Activated T-helper 17 cell treated with anti-CD3 and anti-CD28 coated beads, Interleukin-2, amount 50 U/mL, for 72 hours (primary cell): ENCODE measurements around the gene CYP4A22. TPM values are rescaled to one million over a fixed set of nuclear protein-coding genes. Genes with fewer than 3 reads are reported as not detected.
"Not testable (repeated sequence)": the region's sequence is repeated elsewhere in the genome, so short reads cannot be mapped to it uniquely, and the experiment has no call there.

Experiments used
- ATAC-seq: fragments of 150-1000 bp; cut with Tn5 transposase; replicated peaks from 2 replicates; pipeline ENCODE4 v1.10.0; 2021; ENCODE audit warnings: mild to moderate bottlenecking, moderate library complexity
- H3K27ac Mint-ChIP-seq: one replicate; pipeline ENCODE4 v1.8.0; 2022; ENCODE audit warnings: mixed read lengths
- H3K27me3 Mint-ChIP-seq: one replicate; pipeline ENCODE4 v1.8.0; 2022; ENCODE audit warnings: mixed read lengths
- H3K36me3 Mint-ChIP-seq: one replicate; pipeline ENCODE4 v1.8.0; 2022; ENCODE audit warnings: low read depth, mild to moderate bottlenecking, mixed read lengths
- H3K4me1 Mint-ChIP-seq: one replicate; pipeline ENCODE4 v1.8.0; 2022; ENCODE audit warnings: mixed read lengths
- H3K4me3 Mint-ChIP-seq: one replicate; pipeline ENCODE4 v1.8.0; 2022; ENCODE audit warnings: mild to moderate bottlenecking, mixed read lengths
- H3K9me3 Mint-ChIP-seq: one replicate; pipeline ENCODE4 v1.8.0; 2022; ENCODE audit warnings: mixed read lengths
- total RNA-seq, 2 donors: library from RNA; stranded (reverse); gene quantifications; one replicate each; pipeline ENCODE4 v1.2.3, GENCODE V29; 2022

The CYP4A22 gene
- not detected for total RNA-seq

- no peaks in the 10 kb centered on the region for H3K4me1 Mint-ChIP-seq
- no peak for ATAC-seq
Measured at GRCh38 chr1:47137198-47137597, at the start of gene CYP4A22. CYP4A22 (plus strand) TSS chr1:47137441; CDS start chr1:47137486, 45 bp downstream.

GRCh38 chr1:47089356-47089755, 47.9 kb upstream of the CYP4A22 start:
- not testable (repeated sequence) for H3K27ac Mint-ChIP-seq, H3K36me3 Mint-ChIP-seq, H3K9me3 Mint-ChIP-seq, H3K4me3 Mint-ChIP-seq, H3K4me1 Mint-ChIP-seq, ATAC-seq, H3K27me3 Mint-ChIP-seq

More at GRCh38 chr1:47137198-47137597, at the start of gene CYP4A22:
- Mint-ChIP-seq H3K9me3 (no peaks in the 10 kb centered on the region), H3K27me3 (peaks cover 19% of the 10 kb centered on the region), H3K4me3 (no peak within 1 kb of the TSS), H3K36me3 (no peaks in the 10 kb centered on the region), H3K27ac (no peak within 1 kb of the TSS)

GRCh38 chr1:47091476-47091875, 45.8 kb upstream of the CYP4A22 start:
- ATAC-seq, H3K36me3 Mint-ChIP-seq, H3K27ac Mint-ChIP-seq, H3K4me1 Mint-ChIP-seq, H3K4me3 Mint-ChIP-seq, H3K9me3 Mint-ChIP-seq, H3K27me3 Mint-ChIP-seq: not testable (repeated sequence)

GRCh38 chr1:47104816-47105215, 32.4 kb upstream of the CYP4A22 start:
- Mint-ChIP-seq H3K4me1 (no peaks in the 10 kb centered on the region), H3K27ac (no peak overlapping the region), H3K27me3 (peaks cover 27% of the 10 kb centered on the region), H3K4me3 (no peak overlapping the region), H3K36me3 (no peaks in the 10 kb centered on the region), H3K9me3 (peaks cover 11% of the 10 kb centered on the region)
- no peak for ATAC-seq

GRCh38 chr1:47106792-47107191, 30.4 kb upstream of the CYP4A22 start:
- Mint-ChIP-seq H3K4me3 (no peak overlapping the region), H3K27ac (no peak overlapping the region), H3K9me3 (peaks cover 11% of the 10 kb centered on the region), H3K4me1 (no peaks in the 10 kb centered on the region), H3K27me3 (peaks cover 23% of the 10 kb centered on the region), H3K36me3 (no peaks in the 10 kb centered on the region)
- no peak for ATAC-seq

- not testable (repeated sequence) for ATAC-seq, H3K4me3 Mint-ChIP-seq, H3K36me3 Mint-ChIP-seq, H3K9me3 Mint-ChIP-seq, H3K27ac Mint-ChIP-seq, H3K4me1 Mint-ChIP-seq
- H3K27me3 Mint-ChIP-seq, result peaks cover 18% of the 10 kb centered on the region
Measured at GRCh38 chr1:47107851-47108574, 29.2 kb upstream of the CYP4A22 start.

GRCh38 chr1:47109482-47109881, 27.8 kb upstream of the CYP4A22 start:
- peaks cover 18% of the 10 kb centered on the region for H3K27me3 Mint-ChIP-seq
- not testable (repeated sequence) for H3K27ac Mint-ChIP-seq, ATAC-seq

GRCh38 chr1:47113178-47113577, 24.1 kb upstream of the CYP4A22 start:
- Mint-ChIP-seq H3K4me1 (no peaks in the 10 kb centered on the region), H3K36me3 (no peaks in the 10 kb centered on the region), H3K27ac (no peak overlapping the region), H3K4me3 (no peak overlapping the region), H3K27me3 (peaks cover 14% of the 10 kb centered on the region), H3K9me3 (no peaks in the 10 kb centered on the region)
- ATAC-seq, result no peak

More at GRCh38 chr1:47109482-47109881, 27.8 kb upstream of the CYP4A22 start:
- H3K4me1 Mint-ChIP-seq, H3K4me3 Mint-ChIP-seq, H3K9me3 Mint-ChIP-seq, H3K36me3 Mint-ChIP-seq: not testable (repeated sequence)

GRCh38 chr1:47121039-47121438, 16.2 kb upstream of the CYP4A22 start:
- H3K4me1 Mint-ChIP-seq, result not testable (repeated sequence)
- H3K27me3 Mint-ChIP-seq, result peaks cover 22% of the 10 kb centered on the region

GRCh38 chr1:47124834-47125233, 12.4 kb upstream of the CYP4A22 start:
- H3K9me3 Mint-ChIP-seq, H3K4me1 Mint-ChIP-seq, ATAC-seq, H3K36me3 Mint-ChIP-seq, H3K4me3 Mint-ChIP-seq, H3K27ac Mint-ChIP-seq: not testable (repeated sequence)
- H3K27me3 Mint-ChIP-seq, result peaks cover 21% of the 10 kb centered on the region

More at GRCh38 chr1:47121039-47121438, 16.2 kb upstream of the CYP4A22 start:
- H3K27ac Mint-ChIP-seq, H3K36me3 Mint-ChIP-seq, H3K4me3 Mint-ChIP-seq, H3K9me3 Mint-ChIP-seq, ATAC-seq: not testable (repeated sequence)

- H3K4me1 Mint-ChIP-seq, H3K27ac Mint-ChIP-seq, ATAC-seq, H3K4me3 Mint-ChIP-seq, H3K36me3 Mint-ChIP-seq, H3K9me3 Mint-ChIP-seq: not testable (repeated sequence)
- peaks cover 21% of the 10 kb centered on the region for H3K27me3 Mint-ChIP-seq
Measured at GRCh38 chr1:47126997-47127396, 10.2 kb upstream of the CYP4A22 start.

- Mint-ChIP-seq H3K4me3 (no peak overlapping the region), H3K36me3 (no peaks in the 10 kb centered on the region), H3K9me3 (no peaks in the 10 kb centered on the region), H3K27ac (no peak overlapping the region), H3K4me1 (no peaks in the 10 kb centered on the region), H3K27me3 (peaks cover 26% of the 10 kb centered on the region)
- ATAC-seq, result no peak
Measured at GRCh38 chr1:47128221-47128620, 9.0 kb upstream of the CYP4A22 start.

GRCh38 chr1:47128854-47129253, 8.4 kb upstream of the CYP4A22 start:
- H3K27ac Mint-ChIP-seq, ATAC-seq, H3K36me3 Mint-ChIP-seq, H3K4me1 Mint-ChIP-seq, H3K9me3 Mint-ChIP-seq, H3K4me3 Mint-ChIP-seq: not testable (repeated sequence)
- peaks cover 23% of the 10 kb centered on the region for H3K27me3 Mint-ChIP-seq

GRCh38 chr1:47129489-47130230, 7.6 kb upstream of the CYP4A22 start:
- H3K9me3 Mint-ChIP-seq, ATAC-seq, H3K4me3 Mint-ChIP-seq, H3K27ac Mint-ChIP-seq, H3K4me1 Mint-ChIP-seq, H3K36me3 Mint-ChIP-seq: not testable (repeated sequence)
- peaks cover 26% of the 10 kb centered on the region for H3K27me3 Mint-ChIP-seq

GRCh38 chr1:47132665-47133064, 4.6 kb upstream of the CYP4A22 start:
- not testable (repeated sequence) for H3K4me1 Mint-ChIP-seq, H3K9me3 Mint-ChIP-seq, H3K27ac Mint-ChIP-seq, ATAC-seq, H3K4me3 Mint-ChIP-seq, H3K36me3 Mint-ChIP-seq
- H3K27me3 Mint-ChIP-seq, result peaks cover 22% of the 10 kb centered on the region
